HEK293T (cell line): ENCODE measurements around the gene FUBP3.

Experiments used
- CTCF ChIA-PET: fragments of 350-600 bp; formaldehyde crosslinking; extraction: SDS; loops from one replicate; lab custom pipeline; 2021; ENCODE audit warnings: antibody characterized with exemption, inconsistent platforms; lab: Yijun Ruan, JAX
- POLR2A ChIA-PET: fragments of 350-600 bp; formaldehyde crosslinking; extraction: SDS; loops from one replicate; lab custom pipeline; 2020; ENCODE audit warnings: antibody characterized with exemption, inconsistent platforms; lab: Yijun Ruan, JAX
- DNase-seq: peaks from one replicate; pipeline ENCODE4 v3.0.0; 2012; ENCODE audit warnings: mixed read lengths; ENCODE audit errors: extremely low spot score
- ARNT ChIP-seq: fragments of 450-650 bp; IDR thresholded peaks from 2 replicates; pipeline ENCODE4 v1.6.1; 2017; ENCODE audit warnings: mild to moderate bottlenecking
- BHLHE40 ChIP-seq: fragments of 450-650 bp; IDR thresholded peaks from 2 replicates; pipeline ENCODE4 v1.6.1; 2016; ENCODE audit warnings: mild to moderate bottlenecking, moderate library complexity, borderline replicate concordance
- CTBP1 ChIP-seq: fragments of 450-650 bp; IDR thresholded peaks from 2 replicates; pipeline ENCODE4 v1.6.1; 2016; ENCODE audit warnings: borderline replicate concordance
- ELF4 ChIP-seq: fragments of 450-650 bp; IDR thresholded peaks from 2 replicates; pipeline ENCODE4 v1.6.1; 2017; ENCODE audit warnings: antibody characterized with exemption
- FOXA1 ChIP-seq: fragments of 450-650 bp; IDR thresholded peaks from 2 replicates; pipeline ENCODE4 v1.6.1; 2016; ENCODE audit warnings: mild to moderate bottlenecking
- FOXK2 ChIP-seq: fragments of 450-650 bp; IDR thresholded peaks from 2 replicates; pipeline ENCODE4 v1.6.1; 2016; ENCODE audit warnings: mild to moderate bottlenecking
- FOXM1 ChIP-seq: fragments of 450-650 bp; IDR thresholded peaks from 2 replicates; pipeline ENCODE4 v1.6.1; 2017; ENCODE audit warnings: mild to moderate bottlenecking, borderline replicate concordance
- HDGF ChIP-seq: fragments of 450-650 bp; IDR thresholded peaks from 2 replicates; pipeline ENCODE4 v1.6.1; 2017; ENCODE audit warnings: antibody characterized with exemption, borderline replicate concordance
- L3MBTL2 ChIP-seq: fragments of 450-650 bp; conservative IDR thresholded peaks from 2 replicates; pipeline ENCODE4 v1.6.1; 2016; ENCODE audit warnings: mild to moderate bottlenecking
- LEF1 ChIP-seq: fragments of 450-650 bp; IDR thresholded peaks from 2 replicates; pipeline ENCODE4 v1.6.1; 2017; ENCODE audit warnings: mild to moderate bottlenecking, borderline replicate concordance
- NFRKB ChIP-seq: fragments of 450-650 bp; IDR thresholded peaks from 2 replicates; pipeline ENCODE4 v1.6.1; 2016; ENCODE audit warnings: mild to moderate bottlenecking, moderate library complexity
- PKNOX1 ChIP-seq: fragments of 450-650 bp; IDR thresholded peaks from 2 replicates; pipeline ENCODE4 v1.6.1; 2016
- SP1 ChIP-seq: fragments of 450-650 bp; IDR thresholded peaks from 2 replicates; pipeline ENCODE4 v1.6.1; 2017
- SUZ12 ChIP-seq: fragments of 450-650 bp; IDR thresholded peaks from 2 replicates; pipeline ENCODE4 v1.6.1; 2016; ENCODE audit warnings: mild to moderate bottlenecking
- TARDBP ChIP-seq: fragments of 450-650 bp; IDR thresholded peaks from 2 replicates; pipeline ENCODE4 v1.6.1; 2016
- ZNF384 ChIP-seq: fragments of 450-650 bp; IDR thresholded peaks from 2 replicates; pipeline ENCODE4 v1.6.1; 2016

FUBP3 gene

GRCh38 chr9:130635721-130636647 lies 56.6 kb downstream of the FUBP3 start:
- CTCF ChIA-PET = interaction anchor here (0.7 kb wide), 1 partner anchor 1152 kb away, joined by 3 read pairs; no protein-coding TSS in a partner anchor
- POLR2A ChIA-PET = no interaction called here
- DNase-seq = no peak
- TF ChIP-seq BHLHE40 (no peak), LEF1 (no peak), L3MBTL2 (no peak), PKNOX1 (no peak), FOXK2 (no peak), FOXA1 (no peak), ELF4 (no peak), SUZ12 (no peak), CTBP1 (no peak), NFRKB (no peak), SP1 (no peak), ZNF384 (no peak), ARNT (no peak), HDGF (no peak)

- ChIA-PET POLR2A (no interaction called here), CTCF (no interaction called here)
Measured at GRCh38 chr9:130636648-130637020, 57.3 kb downstream of the FUBP3 start.

GRCh38 chr9:130638284-130639123 lies 59.1 kb downstream of the FUBP3 start:
- no peak for DNase-seq
- CTCF ChIA-PET = no interaction called here
- TF ChIP-seq TARDBP = no peak
- POLR2A ChIA-PET = no interaction called here

More at GRCh38 chr9:130636648-130637020, 57.3 kb downstream of the FUBP3 start:
- DNase-seq = no peak
- TF ChIP-seq L3MBTL2 (no peak), SP1 (no peak), FOXK2 (no peak), CTBP1 (no peak), SUZ12 (no peak), TARDBP (no peak), PKNOX1 (no peak), FOXM1 (no peak), BHLHE40 (no peak), HDGF (no peak), ZNF384 (no peak), ARNT (no peak), LEF1 (no peak), FOXA1 (no peak), ELF4 (no peak), NFRKB (no peak)

- ChIA-PET POLR2A (no interaction called here), CTCF (no interaction called here)
- no peak for DNase-seq
- TF ChIP-seq HDGF (no peak), ELF4 (no peak)
Measured at GRCh38 chr9:130639124-130639765, 59.9 kb downstream of the FUBP3 start.

GRCh38 chr9:130639866-130640555 lies 60.6 kb downstream of the FUBP3 start:
- TF ChIP-seq PKNOX1 (no peak), NFRKB (no peak)
- ChIA-PET POLR2A (no interaction called here), CTCF (no interaction called here)
- no peak for DNase-seq

GRCh38 chr9:130640681-130641080 lies 61.3 kb downstream of the FUBP3 start:
- POLR2A ChIA-PET = no interaction called here
- DNase-seq = no peak
- TF ChIP-seq ELF4 = no peak
- TF ChIP-seq CTBP1 = no peak
- TF ChIP-seq BHLHE40 = no peak
- no peak for TF ChIP-seq FOXA1
- no peak for TF ChIP-seq PKNOX1
- CTCF ChIA-PET = no interaction called here
